Fibroblast of skin of back (primary cell): Measurements from ENCODE around the gene GOLIM4.
"Not testable (repeated sequence)": the region's sequence is repeated elsewhere in the genome, so short reads cannot be mapped to it uniquely, and the experiment has no call there.

Experiments
- DNase-seq: peaks from one replicate; pipeline ENCODE4 v3.0.0-alpha.2; 2013

GOLIM4 gene

GRCh38 chr3:168044049-168044448, 51.7 kb downstream of the GOLIM4 start:
- DNase-seq = no peak

DNA sequence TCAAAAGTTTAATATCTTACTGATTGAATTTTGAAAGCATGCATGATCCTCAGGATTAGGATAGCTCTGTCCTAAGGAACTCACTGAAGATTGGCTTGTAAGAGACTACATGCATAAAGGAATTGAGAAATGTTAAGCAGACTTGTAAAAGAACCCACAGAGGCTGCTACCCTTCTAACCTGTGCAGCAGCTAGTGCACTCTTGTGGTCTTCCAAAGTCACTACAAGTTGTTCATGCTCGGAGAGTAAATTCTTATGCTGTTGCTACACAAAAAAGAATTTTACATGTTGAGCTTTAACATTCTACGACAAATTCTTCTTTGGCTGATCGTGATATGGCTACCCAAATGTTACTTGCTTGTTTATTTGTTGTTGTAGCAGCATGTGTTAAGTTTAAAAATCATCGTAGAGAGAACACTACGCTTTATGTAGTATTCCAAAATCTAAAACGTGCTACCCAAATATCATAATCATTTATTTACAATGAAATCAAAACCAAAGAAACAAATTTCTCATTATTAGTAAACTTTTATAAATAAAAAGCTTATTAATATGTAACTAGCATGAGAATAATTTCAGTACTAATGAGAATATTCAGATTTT, 55.0 kb downstream of the GOLIM4 start:
- peak; percentile 52 for DNase-seq

DNA sequence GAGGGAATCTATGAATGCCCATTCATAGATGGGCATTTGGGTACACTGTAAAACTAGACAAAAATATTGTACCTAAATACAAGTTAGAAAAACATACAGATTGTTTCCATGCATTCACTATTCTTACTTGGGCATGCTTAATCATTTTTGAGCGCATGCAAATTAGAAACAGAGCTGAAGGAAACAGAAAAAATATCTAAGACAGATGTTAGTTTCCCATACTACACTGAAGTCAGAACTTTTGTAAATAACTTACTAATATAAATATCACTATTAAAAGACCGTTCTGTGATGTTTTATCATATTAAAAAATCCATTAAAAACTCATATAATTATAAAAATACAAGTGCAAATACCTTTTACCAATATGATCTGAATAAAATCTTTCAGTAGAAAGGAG, 58.7 kb downstream of the GOLIM4 start:
- DNase-seq = no peak

- DNase-seq = no peak
Observed at GRCh38 chr3:168036619-168037018, 59.1 kb downstream of the GOLIM4 start.

- DNase-seq = peak; percentile 50
Observed at GRCh38 chr3:168034152-168034928, 61.4 kb downstream of the GOLIM4 start.

GRCh38 chr3:168030577-168030976, 65.1 kb downstream of the GOLIM4 start:
- DNase-seq = no peak

GRCh38 chr3:168029705-168030104, 66.0 kb downstream of the GOLIM4 start:
- no peak for DNase-seq

GRCh38 chr3:168028086-168028485, 67.6 kb downstream of the GOLIM4 start:
- no peak for DNase-seq

GRCh38 chr3:168026764-168027163, 69.0 kb downstream of the GOLIM4 start:
- DNase-seq = no peak

DNA sequence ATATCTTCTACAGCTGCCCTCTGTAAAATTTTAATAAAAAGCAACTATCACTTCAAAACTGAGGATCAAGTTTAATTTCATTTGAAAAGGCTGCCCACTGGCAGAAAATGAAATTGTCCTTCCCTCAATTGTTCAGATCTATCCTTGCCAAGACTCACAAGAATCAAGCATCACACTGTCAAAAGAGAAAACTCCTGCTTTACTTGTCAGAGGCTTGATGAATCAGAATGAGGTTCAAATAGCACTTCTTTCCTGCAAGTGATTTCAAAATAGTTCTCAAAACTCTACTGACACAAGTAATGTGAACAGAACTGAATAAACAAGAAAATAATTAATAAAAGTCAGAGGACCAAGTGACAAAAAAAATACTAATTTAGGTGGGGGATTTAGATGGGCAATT, 70.6 kb downstream of the GOLIM4 start:
- DNase-seq = peak; percentile 7

DNA sequence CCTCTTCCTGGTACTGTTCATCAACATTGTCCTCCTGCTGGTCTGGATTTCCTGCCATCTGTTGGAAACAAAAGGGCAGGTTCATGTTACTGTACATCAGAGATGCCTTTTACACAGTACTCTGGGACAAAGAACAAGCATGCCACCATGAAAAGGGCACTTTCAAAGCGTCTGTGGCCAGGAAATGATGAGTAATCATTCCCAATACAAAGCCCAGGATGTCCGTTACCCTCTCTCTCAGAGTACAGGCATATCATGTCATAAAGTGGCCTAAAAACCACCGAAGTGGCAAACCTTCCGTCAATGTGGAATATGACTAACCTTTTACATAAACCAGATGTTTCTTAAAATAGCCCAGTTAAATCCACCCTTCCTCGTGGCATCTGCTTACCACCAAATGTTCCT, 71.2 kb downstream of the GOLIM4 start:
- peak; percentile 84 for DNase-seq

- DNase-seq = no peak
Observed at GRCh38 chr3:168021737-168022450, 73.8 kb downstream of the GOLIM4 start.

- not testable (repeated sequence) for DNase-seq
Observed at GRCh38 chr3:168011280-168011679, 84.4 kb downstream of the GOLIM4 start.

GRCh38 chr3:168006584-168006983, 89.1 kb downstream of the GOLIM4 start:
- DNase-seq = no peak

- no peak for DNase-seq
Observed at GRCh38 chr3:168003911-168004310, 91.8 kb downstream of the GOLIM4 start.

DNA sequence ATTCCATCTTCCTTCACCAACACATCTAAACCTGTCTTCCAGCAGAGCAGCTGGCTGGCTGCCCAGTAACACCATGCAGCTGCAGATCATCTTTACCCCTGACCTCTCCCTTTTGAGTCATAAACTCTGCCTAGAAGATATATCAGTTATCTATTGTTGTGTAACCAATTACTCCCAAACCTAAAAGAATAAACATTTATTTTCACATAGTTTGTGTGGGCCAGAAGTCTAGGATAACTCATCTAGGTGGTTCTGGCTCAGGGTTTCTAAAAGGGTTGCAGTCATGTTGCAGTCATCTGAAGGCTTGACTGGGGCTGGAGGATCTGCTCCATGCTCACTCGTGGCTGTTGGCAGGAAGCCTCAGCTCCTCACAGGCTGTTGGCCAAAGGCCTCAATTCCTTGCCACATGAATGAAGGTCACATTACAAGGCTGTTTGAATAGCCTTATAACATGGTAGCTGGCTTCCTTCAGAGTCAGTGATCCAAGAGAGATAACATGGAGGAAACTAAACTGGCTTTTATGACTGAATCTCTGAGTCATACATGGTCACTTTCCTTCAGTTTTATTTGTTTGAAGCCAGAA, 92.8 kb downstream of the GOLIM4 start:
- peak; percentile 14 for DNase-seq

DNA sequence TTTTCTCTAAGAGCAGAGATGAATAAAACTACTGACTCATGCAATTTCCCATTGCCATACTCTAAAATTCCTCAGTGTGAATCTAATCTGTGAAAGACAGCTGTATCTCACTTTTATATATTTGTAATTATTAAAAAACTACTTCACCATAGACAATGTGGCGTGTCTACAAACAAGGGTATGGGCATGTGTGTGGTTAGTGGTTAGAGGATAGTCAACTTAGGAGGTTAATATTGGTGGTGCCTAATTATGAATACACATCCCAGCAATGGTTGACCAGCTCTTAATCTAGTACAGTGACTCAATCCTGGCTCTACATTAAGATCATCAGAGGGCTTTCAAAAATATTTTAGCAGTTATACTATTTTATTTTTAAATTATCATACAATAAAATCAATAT, 94.5 kb downstream of the GOLIM4 start:
- no peak for DNase-seq

DNA sequence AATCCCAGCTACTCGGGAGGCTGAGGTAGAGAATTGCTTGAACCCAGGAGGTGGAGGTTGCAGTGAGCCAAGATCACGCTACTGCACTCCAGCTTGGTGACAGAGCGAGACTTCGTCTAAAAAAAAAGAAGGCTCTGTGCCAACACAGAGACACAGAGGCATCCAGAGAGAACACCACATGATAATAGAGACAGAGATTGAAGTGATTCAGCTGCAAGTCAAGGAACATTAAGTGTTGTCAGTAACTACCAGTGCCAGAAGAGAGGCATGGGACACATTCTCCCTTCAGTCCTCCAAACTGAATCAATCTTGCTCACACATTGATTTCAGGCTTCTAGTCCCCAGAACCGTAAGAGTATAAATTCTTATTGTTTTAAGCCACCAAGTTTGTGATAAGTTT, 97.5 kb downstream of the GOLIM4 start:
- no peak for DNase-seq

DNA sequence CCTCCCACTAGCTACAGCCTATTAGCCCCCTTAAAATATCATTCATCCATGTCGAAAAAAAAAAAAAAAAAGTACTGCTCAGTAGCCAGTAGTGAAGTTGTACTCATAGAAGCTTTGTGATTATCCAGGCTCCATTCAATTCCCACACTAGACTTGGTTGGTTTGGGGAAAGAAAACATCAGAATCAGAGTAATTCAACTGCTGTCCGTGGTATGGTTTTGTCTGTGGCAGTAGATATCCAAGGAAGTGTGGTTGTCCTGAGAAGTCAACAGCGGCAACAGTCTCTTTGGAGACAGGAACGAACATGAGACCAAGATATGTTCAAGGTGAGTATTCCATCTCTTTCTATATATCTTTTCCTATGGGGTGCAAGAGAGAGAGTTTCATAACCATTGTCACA, 99.2 kb downstream of the GOLIM4 start:
- no peak for DNase-seq

DNA sequence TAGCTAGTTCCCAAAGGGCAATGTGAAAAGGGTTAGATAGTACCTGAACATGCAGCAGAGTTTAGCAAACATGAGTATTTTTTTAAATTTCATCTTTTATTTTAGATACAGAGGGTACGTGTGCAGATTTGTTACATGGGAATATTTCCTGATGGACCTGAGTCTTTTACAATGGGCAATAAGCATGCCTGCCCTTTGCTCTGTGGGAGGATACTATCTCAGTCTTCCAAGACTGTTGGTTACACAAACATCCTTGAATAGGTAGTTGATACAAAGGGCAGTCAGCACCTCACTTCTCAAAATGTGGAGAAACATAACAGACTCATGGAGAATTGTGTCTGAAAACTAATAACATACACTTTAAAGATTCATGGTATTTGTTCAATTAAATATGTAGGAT, 103.3 kb downstream of the GOLIM4 start:
- DNase-seq = no peak

DNA sequence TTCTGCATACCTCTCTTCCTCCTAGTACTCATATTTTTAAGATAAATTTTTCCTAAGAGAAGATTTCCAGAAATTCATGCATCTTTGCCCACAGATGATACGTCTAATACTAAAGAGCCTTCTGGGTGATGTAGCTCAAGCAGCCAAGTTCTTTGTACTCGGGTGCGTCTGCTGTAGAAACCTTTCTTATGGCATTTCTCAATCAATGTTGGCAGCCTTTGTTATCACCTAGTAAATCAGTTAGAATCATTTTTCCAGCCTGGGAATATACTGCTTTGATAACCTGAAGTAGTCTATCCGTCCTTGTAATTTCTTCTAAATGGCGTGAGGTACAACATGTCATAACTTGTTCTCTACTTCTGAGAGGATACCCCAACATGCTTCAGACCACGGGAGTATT, 104.5 kb downstream of the GOLIM4 start:
- no peak for DNase-seq

DNA sequence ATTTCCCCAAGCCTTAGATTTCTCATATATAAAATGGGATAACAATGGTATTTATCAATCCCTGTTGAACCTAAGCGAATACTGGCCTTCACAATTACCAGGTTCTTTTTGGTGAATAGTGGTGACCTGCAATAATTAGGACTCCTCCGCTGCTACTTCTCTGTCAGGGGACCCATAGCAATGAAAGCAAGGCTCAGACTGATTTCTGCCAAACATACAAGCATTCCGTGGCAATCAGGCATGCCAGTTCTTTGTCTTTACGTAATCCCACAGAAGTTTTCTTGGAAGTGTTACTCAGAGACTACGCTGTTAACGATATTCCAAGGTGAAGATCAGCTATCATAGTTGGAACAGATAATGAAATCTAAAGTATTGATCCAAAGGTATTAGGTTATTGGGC, 105.7 kb downstream of the GOLIM4 start:
- no peak for DNase-seq

DNA sequence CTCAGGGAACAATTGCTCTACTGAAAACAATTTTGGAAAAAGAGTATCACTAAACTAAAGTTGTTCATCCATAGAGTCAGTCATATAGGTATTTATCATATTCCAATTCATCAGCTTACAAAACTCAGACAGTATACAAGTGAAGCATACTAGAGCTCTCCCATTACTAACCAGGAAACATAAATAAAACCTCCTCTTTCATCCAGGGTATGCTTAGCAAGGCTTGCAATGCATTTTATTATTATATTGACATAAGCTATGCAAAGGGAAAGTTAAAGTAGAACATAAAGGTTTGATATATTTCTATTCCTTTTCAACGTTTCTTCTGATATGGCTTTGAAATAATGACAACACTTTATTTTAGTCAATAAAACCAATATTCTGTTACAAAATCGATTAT, 106.7 kb downstream of the GOLIM4 start:
- no peak for DNase-seq
